SK-N-SH treated with all-trans-retinoic acid at 6 μM for 48 hours (cell line): ENCODE data around the gene ZNF148.

Source experiments
- CREB5 ChIP-seq: fragments of 250-450 bp; sonication (Bioruptor Pico); IDR thresholded peaks from 2 replicates; pipeline ENCODE4 v1.5.1; 2020; ENCODE audit warnings: low read depth, mild to moderate bottlenecking, moderate library complexity
- CSDC2 ChIP-seq: fragments of 250-450 bp; sonication (Bioruptor Pico); IDR thresholded peaks from 2 replicates; pipeline ENCODE4 v1.5.0; 2020; ENCODE audit warnings: mild to moderate bottlenecking, moderate library complexity
- PATZ1 ChIP-seq: fragments of 250-450 bp; sonication (Bioruptor Pico); IDR thresholded peaks from 2 replicates; pipeline ENCODE4 v1.8.0; 2020; ENCODE audit warnings: mild to moderate bottlenecking, moderate library complexity, borderline replicate concordance
- ZNF70 ChIP-seq: fragments of 450-650 bp; formaldehyde crosslinking; IDR thresholded peaks from 2 replicates; pipeline ENCODE4 v1.5.0; 2020; ENCODE audit warnings: mild to moderate bottlenecking, moderate library complexity
- ZNF8 ChIP-seq: fragments of 450-650 bp; formaldehyde crosslinking; IDR thresholded peaks from 2 replicates; pipeline ENCODE4 v1.5.0; 2020; ENCODE audit warnings: mild to moderate bottlenecking, moderate library complexity

GRCh38 chr3:125220727-125221429 is 154.2 kb downstream of the ZNF148 start:
- TF ChIP-seq ZNF8 (CRISPR knock-in tag) (no peak), CREB5 (CRISPR knock-in tag) (no peak), PATZ1 (CRISPR knock-in tag) (no peak), CSDC2 (CRISPR knock-in tag) (no peak), ZNF70 (CRISPR knock-in tag) (no peak)
